ENCODE results near the gene TBC1D5.
"Not testable (repeated sequence)": the region's sequence is repeated elsewhere in the genome, so short reads cannot be mapped to it uniquely, and the experiment has no call there.

Gene TBC1D5

GRCh38 chr3:17581421-17582080, 160.9 kb downstream of the TBC1D5 start:
- no peak for DNase-seq

GRCh38 chr3:17580901-17581300, 161.5 kb downstream of the TBC1D5 start:
- DNase-seq = no peak

GRCh38 chr3:17579289-17580031, 163.0 kb downstream of the TBC1D5 start:
- no peak for DNase-seq

- DNase-seq = no peak
These were observed 164.5 kb downstream of the TBC1D5 start for GRCh38 chr3:17577796-17578520.

GRCh38 chr3:17573396-17573795, 169.0 kb downstream of the TBC1D5 start:
- no peak for DNase-seq

- no peak for DNase-seq
These were observed 170.7 kb downstream of the TBC1D5 start for GRCh38 chr3:17571686-17572085.

- no peak for DNase-seq
These were observed 179.6 kb downstream of the TBC1D5 start for GRCh38 chr3:17562845-17563244.

- no peak for DNase-seq
These were observed 183.9 kb downstream of the TBC1D5 start for GRCh38 chr3:17558565-17558964.

- DNase-seq = no peak
These were observed 184.5 kb downstream of the TBC1D5 start for GRCh38 chr3:17557749-17558463.

- DNase-seq = no peak
These were observed 186.9 kb downstream of the TBC1D5 start for GRCh38 chr3:17555525-17555924.

GRCh38 chr3:17554078-17554477, 188.4 kb downstream of the TBC1D5 start:
- no peak for DNase-seq

GRCh38 chr3:17553080-17553479, 189.4 kb downstream of the TBC1D5 start:
- DNase-seq = no peak

GRCh38 chr3:17552351-17552750, 190.1 kb downstream of the TBC1D5 start:
- no peak for DNase-seq

GRCh38 chr3:17551895-17552294, 190.5 kb downstream of the TBC1D5 start:
- no peak for DNase-seq

- no peak for DNase-seq
These were observed 191.1 kb downstream of the TBC1D5 start for GRCh38 chr3:17551333-17551732.

GRCh38 chr3:17550624-17551023, 191.8 kb downstream of the TBC1D5 start:
- no peak for DNase-seq

- DNase-seq = no peak
These were observed 195.8 kb downstream of the TBC1D5 start for GRCh38 chr3:17546500-17547255.

GRCh38 chr3:17544632-17545031, 197.8 kb downstream of the TBC1D5 start:
- no peak for DNase-seq

- DNase-seq = no peak
These were observed 199.8 kb downstream of the TBC1D5 start for GRCh38 chr3:17542591-17542990.

- DNase-seq = no peak
These were observed 203.0 kb downstream of the TBC1D5 start for GRCh38 chr3:17539436-17539835.

GRCh38 chr3:17535274-17535673, 207.2 kb downstream of the TBC1D5 start:
- DNase-seq = no peak

GRCh38 chr3:17532446-17532845, 210.0 kb downstream of the TBC1D5 start:
- DNase-seq = not testable (repeated sequence)
